Adrenal gland (tissue), 12 donors: ENCODE results near the gene GPC1. TPM values are rescaled to one million over a fixed set of nuclear protein-coding genes. Genes with fewer than 3 reads are reported as not detected.

ENCODE experiments used
- DNase-seq, 7 donors: peaks; one replicate each; pipeline ENCODE4 v3.0.0-alpha.2; 2019 to 2020
- H3K27ac ChIP-seq, 5 donors: fragments of 200-600 bp; sonication (generic) in 4 of 5; 1 replicate in 3 of 5; 2 replicates in 2 of 5; pipeline versions ENCODE4 v1.5.1 to v1.8.0; 2016 to 2020; ENCODE audit warnings: mild to moderate bottlenecking in 1 of 5
- H3K27me3 ChIP-seq: fragments of 200-600 bp; 2 replicates; pipeline ENCODE4 v1.8.0; 2021
- H3K36me3 ChIP-seq, 2 donors: fragments of 200-600 bp; replicated peaks in 1 of 2; 1 replicate in 1 of 2; 2 replicates in 1 of 2; pipeline versions ENCODE4 v1.5.1 to v1.8.0; 2018 to 2022
- H3K4me1 ChIP-seq, 2 donors: fragments of 200-600 bp; replicated peaks in 1 of 2; 1 replicate in 1 of 2; 2 replicates in 1 of 2; pipeline versions ENCODE4 v1.5.1 to v1.8.0; 2018 to 2021
- H3K4me3 ChIP-seq, 4 donors: fragments of 200-600 bp; sonication (generic) in 3 of 4; one replicate each; pipeline ENCODE4 v1.5.1; 2016 to 2018
- H3K9me3 ChIP-seq, 3 donors: fragments of 200-600 bp; sonication (generic) in 1 of 3; replicated peaks in 1 of 3; 1 replicate in 2 of 3; 2 replicates in 1 of 3; pipeline versions ENCODE4 v1.5.1 to v1.8.0; 2016 to 2021
- POLR2A ChIP-seq, 2 donors: fragments of 450-650 bp; IDR thresholded peaks; one replicate each; pipeline ENCODE4 v1.6.1; 2017; ENCODE audit warnings: antibody characterized with exemption in 2 of 2, mild to moderate bottlenecking in 2 of 2, moderate library complexity in 1 of 2
- WGBS, 4 donors: extraction: QIAGEN DNeasy Blood & Tissue Kit in 2 of 4; methylation state at CpG; one replicate each; pipeline versions ENCODE4 v1.1.5 to v1.1.7; 2013 to 2017; 5-methylcytosine and 5-hydroxymethylcytosine counted together
- intact Hi-C, 2 donors: fragments of 100-400 bp; cut with DNase I; formaldehyde crosslinking; loops; one replicate each; pipeline versions ENCODE4 v1.14.1 to v1.15.0; 2022 to 2023
- polyA plus RNA-seq, 3 donors: library from polyadenylated mRNA; stranded (reverse); fragments of 200-250 nt in 2 of 3; fragments of 350-450 nt in 1 of 3; fragmentation: Illumina TruSeq in 1 of 3; extraction: RNeasy Lipid Tissue Mini Kit (QIAGEN cat#74804) in 1 of 3; gene quantifications; one replicate each; pipeline ENCODE4 v1.2.3, GENCODE V29; 2013 to 2014
- total RNA-seq, 9 donors: library from RNA; depleted of rRNA in 4 of 9; stranded (reverse); fragments of >200 nt in 4 of 9; fragments of 120-200 nt in 1 of 9; fragmentation: NEBNext Ultra II Directional in 1 of 9; extraction: Animal tissue kit (Norgen Biotek cat#: 25700) in 1 of 9; gene quantifications; one replicate each; pipeline versions ENCODE4 v1.1.0 to v1.2.4, GENCODE V29; 2013 to 2023
- TF ChIP-seq, protein P1 (sequence below), 6 experiments: fragments of 450-650 bp in 4 of 6; fragments of 200-600 bp in 2 of 6; sonication (generic) in 1 of 6; IDR thresholded peaks; 1 replicate in 5 of 6; 2 replicates in 1 of 6; pipeline versions ENCODE4 v1.5.1 to v1.8.0; 2016 to 2021; ENCODE audit warnings: antibody characterized with exemption in 6 of 6, mild to moderate bottlenecking in 2 of 6, moderate library complexity in 1 of 6
- donor health status: healthy with polysubstance abuse.
- donor health status: Bipolar disorder and iron deficiency.
- donor health status: DM: yes; HTN: yes; CAD: no.
- donor health status: DM: no; HTN: no; CAD: no.
- donor health status: DM: no; HTN: no; CAD: no.
- donor health status: DM: yes; HTN: yes; CAD: no.

The GPC1 gene
- total and polyA plus RNA-seq, 12 donors, result 11.8 to 202 (median 132) TPM

DNA sequence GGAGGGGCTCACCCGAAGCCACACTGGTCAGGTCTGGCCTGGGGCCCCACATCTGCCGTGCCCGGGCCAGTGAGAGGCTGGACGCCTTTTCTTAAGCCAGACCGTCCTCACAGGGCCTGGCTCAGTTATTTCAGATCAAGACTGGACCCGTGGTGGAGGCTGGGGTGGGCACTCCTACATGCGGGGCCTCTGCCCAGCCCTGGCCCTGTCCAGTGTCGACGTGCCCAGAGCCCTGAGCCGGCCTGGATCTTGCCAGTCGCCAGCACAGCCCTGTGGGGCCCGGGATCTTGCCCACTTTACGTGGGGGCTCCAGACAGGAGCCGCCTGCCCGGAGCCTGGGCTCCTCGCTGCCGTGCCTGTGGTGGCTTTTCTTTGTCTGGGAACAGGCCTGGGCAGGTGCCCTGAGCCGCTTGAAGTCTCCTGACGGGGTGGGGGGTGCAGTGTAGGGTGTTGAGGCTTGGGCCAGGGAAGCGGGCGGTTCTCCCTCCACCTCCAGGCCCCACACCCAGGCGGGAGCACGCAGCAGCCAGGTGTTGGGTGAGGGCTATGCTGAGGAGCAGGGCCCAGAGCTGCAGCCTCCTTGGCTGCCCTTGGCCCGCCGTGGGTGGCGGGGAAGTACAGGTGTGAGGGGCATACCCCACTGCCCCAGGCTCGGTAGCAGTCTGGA, 6.0 kb downstream of the GPC1 start:
- H3K9me3 ChIP-seq, result no peaks in the 10 kb centered on the region
- peaks cover 36 to 39% of the 10 kb centered on the region in 2 donors for H3K4me1 ChIP-seq
- intact Hi-C loops, result loop anchor here in 1 of 2 donors (5.0 kb wide), 1 partner anchor 289 kb away; no protein-coding TSS in a partner anchor
- no peaks in the 10 kb centered on the region for H3K36me3 ChIP-seq
- TF ChIP-seq POLR2A (IDR thresholded peaks at IDR 0.05), result no peak
- TF ChIP-seq, protein P1, sequence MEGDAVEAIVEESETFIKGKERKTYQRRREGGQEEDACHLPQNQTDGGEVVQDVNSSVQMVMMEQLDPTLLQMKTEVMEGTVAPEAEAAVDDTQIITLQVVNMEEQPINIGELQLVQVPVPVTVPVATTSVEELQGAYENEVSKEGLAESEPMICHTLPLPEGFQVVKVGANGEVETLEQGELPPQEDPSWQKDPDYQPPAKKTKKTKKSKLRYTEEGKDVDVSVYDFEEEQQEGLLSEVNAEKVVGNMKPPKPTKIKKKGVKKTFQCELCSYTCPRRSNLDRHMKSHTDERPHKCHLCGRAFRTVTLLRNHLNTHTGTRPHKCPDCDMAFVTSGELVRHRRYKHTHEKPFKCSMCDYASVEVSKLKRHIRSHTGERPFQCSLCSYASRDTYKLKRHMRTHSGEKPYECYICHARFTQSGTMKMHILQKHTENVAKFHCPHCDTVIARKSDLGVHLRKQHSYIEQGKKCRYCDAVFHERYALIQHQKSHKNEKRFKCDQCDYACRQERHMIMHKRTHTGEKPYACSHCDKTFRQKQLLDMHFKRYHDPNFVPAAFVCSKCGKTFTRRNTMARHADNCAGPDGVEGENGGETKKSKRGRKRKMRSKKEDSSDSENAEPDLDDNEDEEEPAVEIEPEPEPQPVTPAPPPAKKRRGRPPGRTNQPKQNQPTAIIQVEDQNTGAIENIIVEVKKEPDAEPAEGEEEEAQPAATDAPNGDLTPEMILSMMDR (IDR thresholded peaks at IDR 0.05), result no peak
- no peak overlapping the region for H3K27ac ChIP-seq
- H3K27me3 ChIP-seq, result no peaks in the 10 kb centered on the region
- H3K4me3 ChIP-seq, result no peak overlapping the region
- DNase-seq, result peak in 1 of 7 donors; percentile 21
- 90 to 95% (median 94%) methylated on average over 24 to 27 of the region's 27 CpGs; no CpG with 5 or more reads in 1 of the 4 donors for WGBS, 4 donors

DNA sequence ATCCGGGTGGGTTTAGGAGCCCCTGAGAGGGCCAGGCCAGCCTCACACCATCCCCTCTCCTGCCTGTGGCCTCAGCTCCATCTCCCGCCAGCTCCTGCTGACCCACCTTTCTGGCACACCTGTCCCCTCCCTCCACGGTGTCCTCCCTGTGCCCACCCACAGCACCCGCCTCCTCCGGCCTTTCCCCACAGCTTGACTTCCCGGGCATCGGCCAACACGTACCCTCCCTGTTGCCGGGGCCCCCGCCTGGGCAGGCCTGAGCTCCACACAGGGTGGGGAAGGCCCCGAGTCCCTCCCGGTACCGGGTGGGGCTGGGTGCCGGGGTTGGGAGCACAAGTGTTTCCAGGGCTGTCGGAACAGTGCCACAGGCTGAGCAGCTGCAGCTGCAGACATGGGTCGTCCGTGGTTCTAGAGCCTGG, 6.5 kb downstream of the GPC1 start:
- H3K4me1 ChIP-seq, result peaks cover 31 to 39% of the 10 kb centered on the region in 2 donors
- 87 to 89% (median 88%) methylated on average over 6 to 17 of the region's 17 CpGs for WGBS, 4 donors
- H3K36me3 ChIP-seq, result no peaks in the 10 kb centered on the region
- H3K4me3 ChIP-seq, result no peak overlapping the region
- no peak for TF ChIP-seq POLR2A (IDR thresholded peaks at IDR 0.05)
- TF ChIP-seq, protein P1 (IDR thresholded peaks at IDR 0.05), result no peak
- no peak for DNase-seq
- no peaks in the 10 kb centered on the region for H3K9me3 ChIP-seq
- H3K27me3 ChIP-seq, result no peaks in the 10 kb centered on the region
- no peak overlapping the region for H3K27ac ChIP-seq
- intact Hi-C loops, result loop anchor here in 1 of 2 donors (5.0 kb wide), 1 partner anchor 290 kb away; no protein-coding TSS in a partner anchor

DNA sequence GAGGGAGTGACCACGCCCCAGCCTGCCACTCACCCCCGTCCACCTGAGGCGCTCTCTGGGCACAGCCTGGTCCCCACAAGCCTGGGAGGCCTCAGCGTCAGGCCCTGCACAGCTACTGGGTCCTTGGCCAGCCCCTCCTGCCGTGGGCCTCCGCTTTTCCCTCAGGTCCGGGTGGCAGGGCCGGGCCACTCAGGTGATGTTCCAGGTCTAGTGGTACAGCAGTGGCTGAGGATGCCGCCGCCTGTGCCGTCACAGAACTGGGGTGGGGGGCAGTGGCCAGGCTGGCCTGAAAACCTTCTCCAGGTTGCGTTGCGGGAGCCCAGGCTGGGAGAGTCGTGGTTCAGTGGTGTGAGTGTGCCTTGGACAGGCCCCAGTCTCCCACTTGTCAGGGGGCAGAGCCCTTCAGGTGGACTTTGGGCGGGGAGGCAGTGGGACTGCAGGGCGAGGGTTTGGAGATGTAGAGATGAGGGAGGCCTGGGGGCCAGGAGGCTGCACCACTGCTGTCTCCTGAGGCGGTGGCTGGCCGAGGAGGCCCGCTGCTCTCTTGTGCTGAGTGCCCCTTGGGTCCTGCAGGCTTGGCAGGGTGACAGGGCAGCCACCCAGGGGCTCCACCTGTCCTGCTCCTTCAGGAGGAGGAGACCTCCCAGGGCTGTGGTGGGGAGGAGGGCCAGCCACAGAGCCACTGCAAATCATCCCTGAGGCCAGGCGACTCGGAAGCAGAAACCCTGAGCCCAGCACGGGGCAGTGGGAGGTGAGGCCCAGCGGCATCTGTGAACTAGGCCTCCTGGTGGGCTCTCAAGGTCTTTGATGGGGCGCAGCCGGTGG, 7.6 kb downstream of the GPC1 start:
- intact Hi-C loops, result loop anchor here in 1 of 2 donors (5.0 kb wide), 1 partner anchor 291 kb away; no protein-coding TSS in a partner anchor

More for the DNA sequence above, 7.6 kb downstream of the GPC1 start:
- peak overlapping the region in 1 of 5 donors; percentile 39 for H3K27ac ChIP-seq
- H3K9me3 ChIP-seq, result no peaks in the 10 kb centered on the region
- 80 to 95% (median 88%) methylated on average over 6 to 25 of the region's 25 CpGs for whole genome bisulfite sequencing, 4 donors
- H3K4me1 ChIP-seq, result peaks cover 20 to 32% of the 10 kb centered on the region in 2 donors
- TF ChIP-seq, protein P1 (IDR thresholded peaks at IDR 0.05), result no peak
- no peak for TF ChIP-seq POLR2A (IDR thresholded peaks at IDR 0.05)
- no peak overlapping the region for H3K4me3 ChIP-seq
- no peak for DNase-seq
- no peaks in the 10 kb centered on the region for H3K27me3 ChIP-seq
- H3K36me3 ChIP-seq, result no peaks in the 10 kb centered on the region
